ENCODE data around the gene NKIRAS2.
A peak's percentile ranks its signal among the peaks of the same experiment; 100 is the strongest.
"Not testable (repeated sequence)": the region's sequence is repeated elsewhere in the genome, so short reads cannot be mapped to it uniquely, and the experiment has no call there.

NKIRAS2 gene

DNA sequence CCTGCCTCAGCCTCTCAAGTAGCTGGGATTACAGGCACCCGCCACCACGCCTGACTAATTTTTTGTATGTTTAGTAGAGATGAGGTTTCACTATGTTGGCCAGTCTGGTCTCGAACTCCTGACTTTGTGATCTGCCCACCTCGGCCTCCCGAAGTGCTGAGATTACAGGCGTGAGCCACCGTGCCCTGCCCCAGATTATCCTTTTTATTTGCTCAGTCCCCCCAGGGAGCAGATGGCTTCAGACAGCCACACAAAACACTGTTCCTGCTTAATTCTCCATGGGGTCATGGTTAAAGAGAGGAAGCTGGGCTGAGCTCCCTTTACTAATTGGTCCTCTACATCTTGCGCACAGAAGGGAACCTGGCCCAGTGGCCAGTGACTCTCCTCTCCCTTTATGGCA, 955 bp downstream of the NKIRAS2 start:
- H3K9me3 ChIP-seq (ENCODE audit: control insufficient read depth, insufficient read depth, low read depth, low read length); H3K27ac ChIP-seq (ENCODE audit: extremely low read depth, low read depth, low read length); H3K4me1 ChIP-seq (ENCODE audit: control insufficient read depth, insufficient read depth, low read length): not testable (repeated sequence)
- peaks cover 23 to 43% of the 10 kb centered on the region in 2 experiments; a peak in 2 of 3 replicates for H3K36me3 ChIP-seq (ENCODE audit: control insufficient read depth in 2 of 2, insufficient read depth in 1 of 2, low read length in 2 of 2)
- POLR2A ChIA-PET, result interaction anchor here (0.6 to 5.4 kb wide), 11 partner anchors 6 to 332 kb away, joined by 3 to 50 read pairs (median 3); partner anchors contain the start of genes CNP, EIF1, JUP and KAT2A
- peak overlapping the region; percentile 93 for H3K4me3 ChIP-seq (ENCODE audit: low read depth, low read length)
- peak; percentile 37; the same call in 1 of the 2 replicates for TF ChIP-seq ZBTB17 (tag by site-specific recombination; IDR thresholded peaks at IDR 0.05)
- CTCF ChIA-PET, result interaction anchor here (0.7 to 12.6 kb wide), 14 partner anchors 9 to 497 kb away, joined by 3 to 260 read pairs (median 8); partner anchors contain the start of genes CNP, DHX58, HSPB9 and KAT2A

DNA sequence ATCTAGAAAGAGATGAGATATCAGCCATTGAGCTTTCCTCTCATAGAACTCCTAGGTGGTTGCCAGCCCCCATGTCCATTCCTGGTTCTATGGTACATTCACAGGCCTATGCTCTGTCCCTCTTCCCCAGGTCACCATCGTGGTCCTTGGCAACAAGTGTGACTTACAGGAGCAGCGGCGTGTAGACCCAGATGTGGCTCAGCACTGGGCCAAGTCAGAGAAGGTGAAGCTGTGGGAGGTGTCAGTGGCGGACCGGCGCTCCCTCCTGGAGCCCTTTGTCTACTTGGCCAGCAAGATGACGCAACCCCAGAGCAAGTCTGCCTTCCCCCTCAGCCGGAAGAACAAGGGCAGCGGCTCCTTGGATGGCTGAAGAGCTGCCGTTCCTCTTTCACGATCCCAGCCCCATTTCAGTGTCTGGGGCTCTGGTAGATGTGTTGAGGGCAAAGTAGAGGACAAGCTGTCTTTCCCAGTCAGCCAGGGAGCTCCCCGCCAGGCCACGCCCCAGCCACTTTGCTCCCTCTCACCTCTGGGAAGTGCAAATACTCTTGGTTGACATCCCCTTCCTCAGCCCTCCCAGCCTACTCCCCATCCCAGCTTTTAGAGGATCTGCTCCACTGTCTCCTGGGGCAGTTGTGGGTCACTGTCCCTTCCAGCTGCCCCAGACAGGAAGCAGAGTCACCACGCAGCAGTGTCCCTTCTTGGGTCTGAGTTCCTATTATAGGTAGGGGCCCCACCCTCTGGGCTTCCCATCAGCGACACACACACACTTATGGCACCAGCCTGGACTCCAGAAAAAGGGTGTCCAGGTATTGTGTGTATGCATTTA, 3.8 kb downstream of the NKIRAS2 start:
- ChIA-PET CTCF (interaction anchor here (0.6 to 12.6 kb wide), 13 partner anchors 13 to 300 kb away, joined by 3 to 260 read pairs (median 10); partner anchors contain the start of genes CNP, DHX58, HSPB9 and KAT2A), POLR2A (interaction anchor here (0.5 to 2.2 kb wide), 4 partner anchors 58 to 233 kb away, joined by 3 to 7 read pairs (median 4); partner anchors contain the start of gene CNP)
- no peaks in the 10 kb centered on the region for H3K4me1 ChIP-seq (ENCODE audit: control insufficient read depth, insufficient read depth, low read length)
- TF ChIP-seq GFI1B (tag by site-specific recombination; IDR thresholded peaks at IDR 0.05) (no peak), ZNF23 (tag by site-specific recombination; IDR thresholded peaks at IDR 0.05; ENCODE audit: borderline replicate concordance) (no peak), ZNF133 (tag by site-specific recombination; IDR thresholded peaks at IDR 0.05) (no peak), ZNF426 (tag by site-specific recombination; IDR thresholded peaks at IDR 0.05) (no peak), ZNF600 (tag by site-specific recombination; IDR thresholded peaks at IDR 0.05) (peak; percentile 61; the same call in 1 of the 2 replicates), ZNF24 (tag by site-specific recombination; IDR thresholded peaks at IDR 0.05) (no peak), ZNF76 (tag by site-specific recombination; IDR thresholded peaks at IDR 0.05; ENCODE audit: borderline replicate concordance, low read depth) (no peak), ZNF560 (tag by site-specific recombination; IDR thresholded peaks at IDR 0.05; ENCODE audit: borderline replicate concordance) (no peak), GLIS1 (tag by site-specific recombination; IDR thresholded peaks at IDR 0.05) (0 out of 2 replicates have a peak, but pooled peaks have one; percentile 23), SCRT2 (tag by site-specific recombination; IDR thresholded peaks at IDR 0.05) (0 out of 2 replicates have a peak, but pooled peaks have one; percentile 19), YY1 (tag by site-specific recombination; IDR thresholded peaks at IDR 0.05) (no peak), ZNF121 (tag by site-specific recombination; IDR thresholded peaks at IDR 0.05) (no peak), ZNF555 (tag by site-specific recombination; conservative IDR thresholded peaks at IDR 0.05) (no peak), ZNF292 (tag by site-specific recombination; IDR thresholded peaks at IDR 0.05; ENCODE audit: borderline replicate concordance, low read depth) (no peak), ZBTB17 (tag by site-specific recombination; IDR thresholded peaks at IDR 0.05) (no peak), ZNF623 (tag by site-specific recombination; IDR thresholded peaks at IDR 0.05) (no peak), SCRT1 (tag by site-specific recombination; IDR thresholded peaks at IDR 0.05; ENCODE audit: borderline replicate concordance) (no peak)
- TF ChIP-seq, protein P1, sequence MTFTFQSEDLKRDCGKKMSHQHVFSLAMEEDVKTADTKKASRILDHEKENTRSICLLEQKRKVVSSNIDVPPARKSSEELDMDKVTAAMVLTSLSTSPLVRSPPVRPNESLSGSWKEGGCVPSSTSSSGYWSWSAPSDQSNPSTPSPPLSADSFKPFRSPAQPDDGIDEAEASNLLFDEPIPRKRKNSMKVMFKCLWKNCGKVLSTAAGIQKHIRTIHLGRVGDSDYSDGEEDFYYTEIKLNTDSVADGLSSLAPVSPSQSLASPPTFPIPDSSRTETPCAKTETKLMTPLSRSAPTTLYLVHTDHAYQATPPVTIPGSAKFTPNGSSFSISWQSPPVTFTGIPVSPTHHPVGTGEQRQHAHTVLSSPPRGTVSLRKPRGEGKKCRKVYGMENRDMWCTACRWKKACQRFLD (tag by site-specific recombination; IDR thresholded peaks at IDR 0.05), result no peak
- TF ChIP-seq, protein P2, sequence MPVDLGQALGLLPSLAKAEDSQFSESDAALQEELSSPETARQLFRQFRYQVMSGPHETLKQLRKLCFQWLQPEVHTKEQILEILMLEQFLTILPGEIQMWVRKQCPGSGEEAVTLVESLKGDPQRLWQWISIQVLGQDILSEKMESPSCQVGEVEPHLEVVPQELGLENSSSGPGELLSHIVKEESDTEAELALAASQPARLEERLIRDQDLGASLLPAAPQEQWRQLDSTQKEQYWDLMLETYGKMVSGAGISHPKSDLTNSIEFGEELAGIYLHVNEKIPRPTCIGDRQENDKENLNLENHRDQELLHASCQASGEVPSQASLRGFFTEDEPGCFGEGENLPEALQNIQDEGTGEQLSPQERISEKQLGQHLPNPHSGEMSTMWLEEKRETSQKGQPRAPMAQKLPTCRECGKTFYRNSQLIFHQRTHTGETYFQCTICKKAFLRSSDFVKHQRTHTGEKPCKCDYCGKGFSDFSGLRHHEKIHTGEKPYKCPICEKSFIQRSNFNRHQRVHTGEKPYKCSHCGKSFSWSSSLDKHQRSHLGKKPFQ (tag by site-specific recombination; IDR thresholded peaks at IDR 0.05), result no peak
- TF ChIP-seq, protein P3, sequence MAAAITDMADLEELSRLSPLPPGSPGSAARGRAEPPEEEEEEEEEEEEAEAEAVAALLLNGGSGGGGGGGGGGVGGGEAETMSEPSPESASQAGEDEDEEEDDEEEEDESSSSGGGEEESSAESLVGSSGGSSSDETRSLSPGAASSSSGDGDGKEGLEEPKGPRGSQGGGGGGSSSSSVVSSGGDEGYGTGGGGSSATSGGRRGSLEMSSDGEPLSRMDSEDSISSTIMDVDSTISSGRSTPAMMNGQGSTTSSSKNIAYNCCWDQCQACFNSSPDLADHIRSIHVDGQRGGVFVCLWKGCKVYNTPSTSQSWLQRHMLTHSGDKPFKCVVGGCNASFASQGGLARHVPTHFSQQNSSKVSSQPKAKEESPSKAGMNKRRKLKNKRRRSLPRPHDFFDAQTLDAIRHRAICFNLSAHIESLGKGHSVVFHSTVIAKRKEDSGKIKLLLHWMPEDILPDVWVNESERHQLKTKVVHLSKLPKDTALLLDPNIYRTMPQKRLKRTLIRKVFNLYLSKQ (tag by site-specific recombination; IDR thresholded peaks at IDR 0.05; ENCODE audit: borderline replicate concordance), result no peak
- TF ChIP-seq, protein P4, sequence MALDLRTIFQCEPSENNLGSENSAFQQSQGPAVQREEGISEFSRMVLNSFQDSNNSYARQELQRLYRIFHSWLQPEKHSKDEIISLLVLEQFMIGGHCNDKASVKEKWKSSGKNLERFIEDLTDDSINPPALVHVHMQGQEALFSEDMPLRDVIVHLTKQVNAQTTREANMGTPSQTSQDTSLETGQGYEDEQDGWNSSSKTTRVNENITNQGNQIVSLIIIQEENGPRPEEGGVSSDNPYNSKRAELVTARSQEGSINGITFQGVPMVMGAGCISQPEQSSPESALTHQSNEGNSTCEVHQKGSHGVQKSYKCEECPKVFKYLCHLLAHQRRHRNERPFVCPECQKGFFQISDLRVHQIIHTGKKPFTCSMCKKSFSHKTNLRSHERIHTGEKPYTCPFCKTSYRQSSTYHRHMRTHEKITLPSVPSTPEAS (tag by site-specific recombination; IDR thresholded peaks at IDR 0.05), result no peak
- TF ChIP-seq, protein P5, sequence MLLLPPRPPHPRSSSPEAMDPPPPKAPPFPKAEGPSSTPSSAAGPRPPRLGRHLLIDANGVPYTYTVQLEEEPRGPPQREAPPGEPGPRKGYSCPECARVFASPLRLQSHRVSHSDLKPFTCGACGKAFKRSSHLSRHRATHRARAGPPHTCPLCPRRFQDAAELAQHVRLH (tag by site-specific recombination; IDR thresholded peaks at IDR 0.05), result no peak
- H3K36me3 ChIP-seq (ENCODE audit: control insufficient read depth in 2 of 2, insufficient read depth in 1 of 2, low read length in 2 of 2), result peaks cover 23 to 48% of the 10 kb centered on the region in 2 experiments; a peak in 2 of 3 replicates
- no peaks in the 10 kb centered on the region for H3K9me3 ChIP-seq (ENCODE audit: control insufficient read depth, insufficient read depth, low read depth, low read length)
- H3K27ac ChIP-seq (ENCODE audit: extremely low read depth, low read depth, low read length), result no peak overlapping the region
- H3K4me3 ChIP-seq (ENCODE audit: low read depth, low read length), result no peak overlapping the region

All from HEK293 (cell line).